ENCODE results near the gene NAGPA.

GRCh38 chr16:5069854-5070253 is 36.1 kb upstream of the NAGPA start:
- TF ChIP-seq CTCF (IDR thresholded peaks at IDR 0.05) (no peak), POLR2A (IDR thresholded peaks at IDR 0.05) (no peak)

Measured in thyroid gland (tissue), 4 donors.